H1 (cell line): ENCODE data around the gene RBM20.

Source experiments
- BCL11A ChIP-seq, 2 experiments: IDR thresholded peaks; one replicate each; pipeline ENCODE4 v1.6.1; 2011; ENCODE audit warnings: low read depth in 2 of 2, low read length in 2 of 2, mild to moderate bottlenecking in 2 of 2
- CTCF ChIP-seq, 3 experiments: IDR thresholded peaks; 1 replicate in 2 of 3; 2 replicates in 1 of 3; pipeline versions ENCODE4 v1.5.1 to v1.6.1; 2011; ENCODE audit warnings: low read length in 3 of 3, mild to moderate bottlenecking in 3 of 3, inconsistent platforms in 2 of 3, low read depth in 1 of 3, moderate library complexity in 1 of 3; ENCODE audit not compliant: insufficient read depth in 1 of 3; ENCODE audit errors: control extremely low read depth in 1 of 3
- JUND ChIP-seq: IDR thresholded peaks from 2 replicates; pipeline ENCODE4 v1.6.1; 2011; ENCODE audit warnings: mild to moderate bottlenecking, improper control_type of control experiment, low read length
- KDM1A ChIP-seq: fragments of 200-600, 300-600 bp; sonication (generic); IDR thresholded peaks from 2 replicates; pipeline ENCODE4 v1.7.1; 2016; ENCODE audit warnings: mild to moderate bottlenecking, low read length, borderline replicate concordance
- POLR2AphosphoS5 ChIP-seq: IDR thresholded peaks from 2 replicates; pipeline ENCODE4 v1.6.1; 2011; ENCODE audit warnings: low read depth, low read length

GRCh38 chr10:110827410-110827809 is 183.3 kb downstream of the RBM20 start:
- TF ChIP-seq JUND (no peak), POLR2AphosphoS5 (no peak), BCL11A (IDR thresholded peaks at IDR 0.05; ENCODE audit: low read depth in 2 of 2, low read length in 2 of 2) (no peak), KDM1A (no peak), CTCF (IDR thresholded peaks at IDR 0.05; ENCODE audit: control extremely low read depth in 1 of 3, insufficient read depth in 1 of 3, low read depth in 1 of 3, low read length in 3 of 3) (no peak)
